GM18498 (cell line): Measurements from ENCODE around the gene VCX2.
"Not testable (repeated sequence)": the region's sequence is repeated elsewhere in the genome, so short reads cannot be mapped to it uniquely, and the experiment has no call there.

ENCODE experiments used
- ATAC-seq: cut with Tn5 transposase; IDR thresholded peaks from one replicate; pipeline ENCODE4 v1.9.1; 2021; ENCODE audit warnings: mild to moderate bottlenecking, moderate library complexity; ENCODE audit not compliant: unreplicated experiment

VCX2 gene

DNA sequence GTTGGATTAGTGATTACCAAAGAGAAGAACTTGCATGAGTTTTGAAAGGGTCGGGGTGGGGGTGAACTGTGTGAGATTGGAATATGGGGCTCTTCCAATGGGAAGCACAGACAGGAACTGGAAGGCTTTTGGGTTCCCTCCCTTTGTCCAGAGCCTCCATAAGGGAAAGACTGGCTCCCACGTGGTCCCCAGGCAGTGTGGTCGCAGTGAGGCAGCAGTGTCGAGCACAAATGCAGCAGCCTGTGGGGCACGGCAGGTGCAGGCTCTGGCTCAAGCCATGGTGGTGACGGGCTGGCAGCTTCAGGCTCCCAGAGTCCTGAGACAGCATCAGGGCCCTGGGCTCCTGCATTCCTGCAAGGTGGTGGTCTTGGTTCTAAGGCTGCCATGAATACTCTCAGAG lies 45.5 kb downstream of the VCX2 start:
- no peak for ATAC-seq

DNA sequence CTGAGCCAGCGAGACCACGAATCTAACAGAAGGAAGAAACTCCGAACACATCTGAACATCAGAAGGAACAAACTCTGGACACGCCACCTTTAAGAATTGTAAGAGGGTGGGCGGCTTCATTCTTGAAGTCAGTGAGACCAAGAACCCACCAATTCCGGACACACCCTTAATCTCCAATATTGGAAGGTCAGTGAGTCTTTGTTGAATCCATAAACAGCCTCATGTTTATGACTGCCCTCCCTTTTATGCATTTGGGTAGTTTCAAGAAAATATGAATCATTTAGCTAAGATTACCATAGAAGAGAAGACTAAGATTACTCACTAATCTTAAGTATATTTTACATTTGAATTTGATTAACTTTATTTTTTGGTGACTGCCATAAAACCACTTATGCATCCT lies 48.5 kb downstream of the VCX2 start:
- no peak for ATAC-seq

DNA sequence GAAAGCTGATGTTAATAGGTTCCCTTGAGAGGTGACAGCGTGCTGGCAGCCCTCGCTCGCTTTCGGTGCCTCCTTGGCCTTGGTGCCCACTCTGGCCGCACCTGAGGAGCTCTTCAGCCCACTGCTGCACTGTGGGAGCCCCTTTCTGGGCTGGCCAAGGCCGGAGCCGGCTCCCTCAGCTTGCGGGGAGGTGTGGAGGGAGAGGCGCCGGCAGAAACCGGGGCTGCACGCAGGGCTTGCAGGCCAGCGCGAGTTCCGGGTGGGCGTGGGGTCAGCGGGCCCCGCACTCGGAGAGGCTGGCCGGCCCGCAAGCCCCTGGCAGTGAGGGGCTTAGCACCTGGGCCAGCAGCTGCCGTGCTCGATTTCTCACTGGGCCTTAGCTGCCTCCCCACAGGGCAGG lies 49.7 kb downstream of the VCX2 start:
- not testable (repeated sequence) for ATAC-seq
